Ascending aorta (tissue), 2 donors: Measurements from ENCODE around the gene MRPL20. TPM values are rescaled to one million over a fixed set of nuclear protein-coding genes. Genes with fewer than 3 reads are reported as not detected.

Source experiments
- DNase-seq, 2 donors: peaks; one replicate each; pipeline ENCODE4 v3.0.0-alpha.2; 2019; ENCODE audit warnings: low spot score in 2 of 2
- H3K27ac ChIP-seq, 2 donors: fragments of 200-600 bp; sonication (generic); one replicate each; pipeline ENCODE4 v1.5.1; 2016 to 2017; ENCODE audit warnings: mild to moderate bottlenecking in 1 of 2
- H3K27me3 ChIP-seq: fragments of 200-600 bp; sonication (generic); one replicate; pipeline ENCODE4 v1.5.1; 2017
- H3K36me3 ChIP-seq, 2 donors: fragments of 200-600 bp; sonication (generic); one replicate each; pipeline ENCODE4 v1.5.1; 2016
- H3K4me1 ChIP-seq, 2 donors: fragments of 200-600 bp; sonication (generic); one replicate each; pipeline ENCODE4 v1.5.1; 2016 to 2017; ENCODE audit warnings: mild to moderate bottlenecking in 1 of 2
- H3K4me3 ChIP-seq, 2 donors: fragments of 200-600 bp; sonication (generic); one replicate each; pipeline ENCODE4 v1.5.1; 2016 to 2017; ENCODE audit warnings: mild to moderate bottlenecking in 1 of 2
- H3K9me3 ChIP-seq, 2 donors: fragments of 200-600 bp; sonication (generic); one replicate each; pipeline ENCODE4 v1.5.1; 2016
- CTCF ChIP-seq, 3 experiments: fragments of 200-600 bp in 2 of 3; fragments of 450-650 bp in 1 of 3; sonication (generic) in 2 of 3; IDR thresholded peaks; one replicate each; pipeline ENCODE4 v1.5.1; 2016 to 2019; ENCODE audit warnings: antibody characterized with exemption in 3 of 3, mild to moderate bottlenecking in 1 of 3, moderate library complexity in 1 of 3
- intact Hi-C: fragments of 100-400 bp; cut with DNase I; formaldehyde crosslinking; loops from one replicate; pipeline ENCODE4 v1.15.1; 2023
- total RNA-seq: library from RNA; depleted of rRNA; stranded (reverse); fragments of >200 nt; gene quantifications from one replicate; pipeline ENCODE4 v1.1.0, GENCODE V29; 2016

MRPL20 gene
- total RNA-seq, 1 donor from 2014 or later, result 63.4 TPM

GRCh38 chr1:1374929-1375662 lies 32.0 kb downstream of the MRPL20 start, which contains the start of gene AURKAIP1:
AURKAIP1 (minus strand) TSS chr1:1375207; CDS start chr1:1374756, 451 bp downstream.
- peak in 2 of 3 experiments; percentile 10 to 32 for TF ChIP-seq CTCF (IDR thresholded peaks at IDR 0.05)
- Histone ChIP-seq H3K9me3 (no peaks in the 10 kb centered on the region), H3K27ac (peak within 1 kb of the TSS; percentile 97 to 98), H3K36me3 (peaks cover 7 to 9% of the 10 kb centered on the region in 2 donors), H3K27me3 (no peaks in the 10 kb centered on the region), H3K4me1 (peaks cover 23 to 26% of the 10 kb centered on the region in 2 donors), H3K4me3 (peak within 1 kb of the TSS; percentile 93 to 100)
- intact Hi-C loops, result loop anchor here (1.0 to 2.0 kb wide), 7 partner anchors 16 to 143 kb away; partner anchors contain the start of genes B3GALT6, CCNL2, DVL1 and MRPL20
- peak; percentile 96 to 99 for DNase-seq

DNA sequence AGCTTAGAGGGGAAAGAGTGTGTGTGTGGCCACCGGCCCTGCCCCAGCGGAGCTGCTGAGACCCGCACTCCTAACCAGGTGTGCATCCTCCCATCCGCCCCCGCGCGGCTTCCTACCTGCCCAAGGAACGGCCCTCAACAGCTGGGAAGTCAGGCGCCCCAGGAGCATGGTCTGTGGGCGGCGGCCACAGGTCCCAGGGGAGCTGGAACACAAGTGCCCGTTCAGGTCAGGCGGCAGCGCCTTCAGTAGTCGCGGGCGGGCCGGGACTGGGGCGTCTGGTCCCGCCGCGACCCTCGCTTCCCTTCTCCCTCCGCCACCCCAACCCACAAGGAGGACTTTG lies 32.5 kb downstream of the MRPL20 start:
- H3K27me3 ChIP-seq, result no peaks in the 10 kb centered on the region
- H3K27ac ChIP-seq, result peak overlapping the region; percentile 97 to 98
- intact Hi-C loops, result loop anchor here (2.0 kb wide), 2 partner anchors 16 to 66 kb away; partner anchors contain the start of genes MXRA8 and PUSL1
- peak in 1 of 2 donors; percentile 72 for DNase-seq
- H3K4me1 ChIP-seq, result peaks cover 23 to 26% of the 10 kb centered on the region in 2 donors
- peak overlapping the region; percentile 93 to 100 for H3K4me3 ChIP-seq
- no peaks in the 10 kb centered on the region for H3K9me3 ChIP-seq
- TF ChIP-seq CTCF (IDR thresholded peaks at IDR 0.05), result no peak
- H3K36me3 ChIP-seq, result peaks cover 7 to 9% of the 10 kb centered on the region in 2 donors

GRCh38 chr1:1373815-1374588 lies 33.1 kb downstream of the MRPL20 start:
- no peak for TF ChIP-seq CTCF (IDR thresholded peaks at IDR 0.05)
- peak in 1 of 2 donors; percentile 64 for DNase-seq
- Histone ChIP-seq H3K4me1 (peaks cover 23 to 26% of the 10 kb centered on the region in 2 donors), H3K4me3 (peak overlapping the region; percentile 93 to 100), H3K36me3 (peaks cover 7 to 9% of the 10 kb centered on the region in 2 donors), H3K27me3 (no peaks in the 10 kb centered on the region), H3K9me3 (no peaks in the 10 kb centered on the region), H3K27ac (peak overlapping the region; percentile 97 to 98)
- intact Hi-C loops, result loop anchor here (2.0 kb wide), 2 partner anchors 15 to 65 kb away; partner anchors contain the start of genes MXRA8 and PUSL1

DNA sequence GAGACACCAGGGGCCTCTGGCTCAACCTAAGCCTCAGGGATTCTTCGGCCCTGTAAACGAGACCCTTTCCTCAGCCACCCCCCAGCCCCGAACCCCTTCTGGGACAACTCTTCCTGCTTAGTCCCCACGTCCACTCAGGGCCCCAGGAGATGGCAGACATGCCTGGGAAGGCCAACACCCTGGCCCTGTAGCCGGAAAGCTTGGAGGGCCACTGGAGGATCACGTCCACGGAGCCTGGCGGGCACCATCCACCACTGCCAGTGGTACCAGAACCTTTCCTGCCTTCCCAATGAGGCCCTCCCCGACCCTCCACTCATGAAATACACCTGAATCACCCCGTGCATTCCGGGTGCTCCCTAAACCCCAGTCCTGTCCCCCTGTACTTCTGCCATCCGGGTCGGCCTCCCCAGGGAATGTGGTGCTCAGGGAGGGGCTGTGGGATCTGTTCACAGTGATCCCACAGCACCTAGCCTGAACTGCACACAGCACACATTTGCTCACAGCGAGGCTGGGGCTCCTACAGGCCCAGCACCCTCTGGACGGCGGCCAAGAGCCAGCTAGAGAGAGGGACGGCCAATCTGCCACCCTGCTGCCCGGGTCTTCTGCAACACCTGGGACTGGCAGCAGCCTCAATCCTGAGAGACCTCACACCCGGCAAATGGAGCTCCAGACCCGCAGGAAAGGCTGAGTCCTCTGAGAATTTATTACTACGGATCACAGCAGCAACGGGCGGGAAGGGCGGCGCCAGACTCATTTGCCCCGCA lies 33.9 kb downstream of the MRPL20 start:
- peaks cover 7 to 9% of the 10 kb centered on the region in 2 donors for H3K36me3 ChIP-seq
- no peak for DNase-seq
- H3K9me3 ChIP-seq, result no peaks in the 10 kb centered on the region
- TF ChIP-seq CTCF (IDR thresholded peaks at IDR 0.05), result no peak
- intact Hi-C loops, result no loop called here
- peaks cover 23 to 26% of the 10 kb centered on the region in 2 donors for H3K4me1 ChIP-seq
- no peak overlapping the region for H3K27ac ChIP-seq
- H3K27me3 ChIP-seq, result no peaks in the 10 kb centered on the region
- peak overlapping the region in 1 of 2 donors; percentile 100 for H3K4me3 ChIP-seq
